HG02798 (cell line): ENCODE results near the gene PSMB5.

Source experiments
- ATAC-seq: cut with Tn5 transposase; IDR thresholded peaks from one replicate; pipeline ENCODE4 v1.9.1; 2021; ENCODE audit warnings: mild to moderate bottlenecking; ENCODE audit not compliant: unreplicated experiment, poor library complexity

Gene PSMB5

DNA sequence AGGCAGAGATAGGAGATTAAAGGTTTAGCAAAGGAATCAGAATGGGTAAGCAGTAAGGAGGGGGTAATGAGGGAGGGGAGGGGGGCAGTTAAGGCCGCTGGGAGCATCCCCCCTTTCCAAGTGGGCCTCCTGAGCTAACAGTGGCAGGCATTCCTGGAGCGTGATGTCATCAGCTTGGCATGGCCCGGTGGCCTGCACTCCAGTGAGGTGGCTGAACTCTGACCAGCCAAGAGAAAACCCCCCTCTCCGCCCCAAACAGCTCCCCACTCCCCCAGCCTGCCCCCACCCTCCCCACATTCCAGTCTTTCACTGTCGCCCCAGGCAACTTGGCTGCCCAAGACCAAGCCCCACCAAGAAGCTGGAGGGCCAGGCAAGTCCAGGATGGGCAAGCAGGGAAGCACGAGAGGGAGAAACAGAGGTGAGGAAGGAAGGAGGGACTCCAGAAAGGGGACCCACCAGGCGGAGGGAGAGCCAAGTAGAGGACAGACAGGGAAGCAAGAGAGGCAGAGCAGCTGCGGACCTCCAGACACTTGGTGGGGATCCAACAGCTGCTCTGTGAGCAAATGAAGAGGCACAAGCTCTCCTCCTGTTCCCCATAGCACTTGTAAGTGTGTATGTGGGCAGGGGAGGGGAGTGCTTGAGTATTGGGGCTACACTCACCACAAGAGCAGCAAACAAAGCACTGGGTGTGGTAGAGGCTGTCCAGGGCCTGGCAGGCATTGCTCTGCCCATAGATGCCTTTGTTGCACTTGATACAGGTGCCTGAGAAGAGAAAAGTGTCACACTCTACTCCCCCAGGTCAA is 56.8 kb downstream of the PSMB5 start:
- no peak for ATAC-seq

DNA sequence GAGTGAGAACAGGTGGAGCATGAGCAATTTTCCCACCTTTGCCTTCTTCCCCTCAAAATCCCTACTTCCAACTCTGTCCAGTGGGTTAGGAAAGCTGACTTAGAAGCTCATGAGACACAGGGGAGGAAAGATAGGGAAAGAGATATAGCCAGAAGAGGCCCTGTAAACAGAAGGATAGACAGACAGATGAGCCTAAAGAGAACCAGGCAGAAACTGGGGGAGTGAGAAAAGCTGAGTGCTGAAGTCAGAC is 57.3 kb downstream of the PSMB5 start:
- no peak for ATAC-seq

DNA sequence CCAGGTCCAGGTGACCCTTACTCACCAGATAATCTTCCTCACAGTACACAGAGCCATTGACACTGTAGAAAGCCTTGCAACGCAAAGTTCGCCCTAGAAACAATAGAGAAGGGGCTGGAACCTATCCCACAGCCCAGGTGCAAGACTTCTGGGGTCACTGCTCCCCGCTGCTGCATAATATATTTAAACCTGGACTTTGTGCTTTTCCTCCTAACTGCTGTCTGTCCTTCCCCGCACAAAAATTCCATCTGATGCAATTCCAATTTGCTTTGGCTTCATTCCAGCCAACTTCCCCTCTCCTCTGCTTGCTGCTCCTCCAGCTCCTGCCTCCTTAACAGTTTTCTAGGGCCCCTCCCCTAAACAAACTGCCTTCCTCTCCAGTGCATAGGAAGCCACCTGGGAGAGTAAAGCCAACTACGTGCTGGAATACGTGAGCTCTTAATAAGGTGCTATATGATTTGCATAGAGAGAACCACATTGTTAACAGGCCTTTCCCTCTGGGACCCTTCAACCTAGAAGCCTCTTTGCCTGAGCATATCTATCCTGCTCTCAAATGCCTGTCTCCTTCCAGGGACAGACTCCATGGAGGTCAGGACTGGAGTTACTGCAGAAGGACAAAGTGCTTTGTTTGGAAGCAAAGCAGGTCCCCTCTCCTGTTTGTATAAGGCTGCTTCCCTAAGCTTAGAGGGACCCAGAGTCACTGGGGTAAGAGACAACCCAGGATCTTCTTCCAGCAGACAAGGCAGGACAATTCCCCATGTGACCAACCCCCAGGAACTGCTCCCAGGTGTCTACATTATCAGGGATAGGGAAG is 57.9 kb downstream of the PSMB5 start:
- ATAC-seq = no peak
